HCT116 (cell line): ENCODE results near the gene PDE9A. TPM values are rescaled to one million over a fixed set of nuclear protein-coding genes. Genes with fewer than 3 reads are reported as not detected.
"Not testable (repeated sequence)": the region's sequence is repeated elsewhere in the genome, so short reads cannot be mapped to it uniquely, and the experiment has no call there.

Experiments
- ATAC-seq: fragments of 200-7000 bp; cut with Tn5 transposase; 2 replicates; pipeline ENCODE4 v1.9.1; 2020; ENCODE audit warnings: mild to moderate bottlenecking, moderate library complexity
- BruUV-seq: library from RNA; stranded (reverse); fragments of 400-500 nt; replicated peaks from 2 replicates; lab custom pipeline; 2021; lab: Mats Ljungman, UMichigan
- CTCF ChIA-PET: fragments of 300-600 bp; sonication (Branson Sonifier 250); formaldehyde crosslinking; loops from one replicate; lab custom pipeline; 2021; ENCODE audit warnings: antibody characterized with exemption; lab: Charles Lee
- POLR2A ChIA-PET: fragments of 300-600, 350-600 bp; sonication (Branson Sonifier 250); formaldehyde crosslinking; loops from one replicate; lab custom pipeline; 2021; ENCODE audit warnings: antibody characterized with exemption; lab: Charles Lee
- RAD21 ChIA-PET, 2 experiments: fragments of 300-600 bp; sonication (Branson Sonifier 250); formaldehyde crosslinking; loops; one replicate each; lab custom pipeline; 2023; ENCODE audit warnings: low total read pairs in 2 of 2; ENCODE audit not compliant: uncharacterized antibody in 2 of 2, unreplicated experiment in 2 of 2, low non-redundant PET in 1 of 2; lab: Charles Lee
- DNase-seq: peaks from one replicate; pipeline ENCODE4 v3.0.0-alpha.2; 2010; ENCODE audit warnings: low read depth, low spot score
- H2AFZ ChIP-seq: fragments of 200-600 bp; shearing (Covaris generic), sonication (generic); 2 replicates; pipeline ENCODE4 v1.6.1; 2017; ENCODE audit warnings: low read depth, mixed run types, mixed read lengths, antibody characterized with exemption, low read length; ENCODE audit not compliant: poor library complexity, severe bottlenecking
- H3K27ac ChIP-seq: 2 replicates; pipeline ENCODE4 v1.5.1; 2012; ENCODE audit warnings: low read depth, low read length
- H3K27me3 ChIP-seq: fragments of 200-600 bp; sonication (generic); 2 replicates; pipeline ENCODE4 v1.6.1; 2016; ENCODE audit warnings: mixed run types, low read length, mixed read lengths; ENCODE audit not compliant: insufficient read depth
- H3K36me3 ChIP-seq, 2 experiments: fragments of 200-500 bp in 1 of 2; fragments of 200-600 bp in 1 of 2; sonication (Bioruptor generic) in 1 of 2; sonication (generic) in 1 of 2; 2 replicates each; pipeline versions ENCODE4 v1.5.1 to v1.6.1; 2014 to 2016; ENCODE audit warnings: low read length in 2 of 2, inconsistent platforms in 1 of 2, mixed read lengths in 1 of 2, mixed run types in 1 of 2; ENCODE audit not compliant: insufficient read depth in 2 of 2, control insufficient read depth in 1 of 2
- H3K4me1 ChIP-seq, 2 experiments: fragments of 200-600 bp in 1 of 2; sonication (generic) in 1 of 2; 2 replicates each; pipeline versions ENCODE4 v1.5.1 to v1.6.1; 2012 to 2017; ENCODE audit warnings: low read length in 2 of 2, inconsistent platforms in 1 of 2, mild to moderate bottlenecking in 1 of 2, mixed read lengths in 1 of 2, mixed run types in 1 of 2, moderate library complexity in 1 of 2; ENCODE audit not compliant: insufficient read depth in 2 of 2, control insufficient read depth in 1 of 2
- H3K4me2 ChIP-seq: fragments of 200-600 bp; sonication (generic); 2 replicates; pipeline ENCODE4 v1.6.1; 2017; ENCODE audit warnings: mixed run types, low read length, mixed read lengths
- H3K4me3 ChIP-seq, 2 experiments: fragments of 200-600 bp in 1 of 2; sonication (generic) in 1 of 2; replicated peaks in 1 of 2; 2 replicates each; pipeline ENCODE4 v1.5.1; 2011 to 2016; ENCODE audit warnings: low read length in 2 of 2, control low read depth in 1 of 2, low read depth in 1 of 2, mild to moderate bottlenecking in 1 of 2, mixed read lengths in 1 of 2, mixed run types in 1 of 2
- H3K79me2 ChIP-seq: fragments of 200-600 bp; sonication (generic); 2 replicates; pipeline ENCODE4 v1.6.1; 2017; ENCODE audit warnings: mild to moderate bottlenecking, mixed run types, low read length, moderate library complexity, mixed read lengths; ENCODE audit not compliant: insufficient read depth
- H3K9ac ChIP-seq: fragments of 200-600 bp; sonication (generic); 2 replicates; pipeline ENCODE4 v1.6.1; 2016; ENCODE audit warnings: low read length, mixed read lengths
- H3K9me2 ChIP-seq: fragments of 200-600 bp; sonication (generic), shearing (Covaris generic); 2 replicates; pipeline ENCODE4 v1.6.1; 2017; ENCODE audit warnings: mixed run types, mild to moderate bottlenecking, moderate library complexity; ENCODE audit not compliant: insufficient read depth
- H3K9me3 ChIP-seq, 2 experiments: fragments of 200-500 bp in 1 of 2; fragments of 200-600 bp in 1 of 2; sonication (Bioruptor generic) in 1 of 2; sonication (generic) in 1 of 2; 2 replicates each; pipeline ENCODE4 v1.6.1; 2014 to 2017; ENCODE audit warnings: low read length in 2 of 2, mixed read lengths in 2 of 2, inconsistent platforms in 1 of 2, low read depth in 1 of 2, mild to moderate bottlenecking in 1 of 2, mixed run types in 1 of 2, moderate library complexity in 1 of 2; ENCODE audit not compliant: control insufficient read depth in 1 of 2, insufficient read depth in 1 of 2
- H4K20me1 ChIP-seq: fragments of 200-600 bp; sonication (generic), shearing (Covaris generic); 2 replicates; pipeline ENCODE4 v1.6.1; 2017; ENCODE audit warnings: mixed run types, mild to moderate bottlenecking, moderate library complexity; ENCODE audit not compliant: insufficient read depth
- CBX3 ChIP-seq: IDR thresholded peaks from 2 replicates; pipeline ENCODE4 v1.6.1; 2012; ENCODE audit warnings: low read depth
- CEBPB ChIP-seq: IDR thresholded peaks from 2 replicates; pipeline ENCODE4 v1.6.1; 2012; ENCODE audit warnings: low read depth
- ELF1 ChIP-seq: IDR thresholded peaks from 2 replicates; pipeline ENCODE4 v1.6.1; 2012; ENCODE audit warnings: low read depth, borderline replicate concordance
- FOSL1 ChIP-seq: IDR thresholded peaks from 2 replicates; pipeline ENCODE4 v1.6.1; 2012; ENCODE audit warnings: low read depth
- JUND ChIP-seq: IDR thresholded peaks from 2 replicates; pipeline ENCODE4 v1.6.1; 2012
- RAD21 ChIP-seq: IDR thresholded peaks from 2 replicates; pipeline ENCODE4 v1.6.1; 2012; ENCODE audit warnings: low read depth, mild to moderate bottlenecking
- SP1 ChIP-seq: IDR thresholded peaks from 2 replicates; pipeline ENCODE4 v1.6.1; 2012; ENCODE audit warnings: low read depth
- SRF ChIP-seq: IDR thresholded peaks from 2 replicates; pipeline ENCODE4 v1.6.1; 2012; ENCODE audit warnings: low read depth
- TCF7L2 ChIP-seq: IDR thresholded peaks from 2 replicates; pipeline ENCODE4 v1.7.0; 2011; ENCODE audit warnings: borderline replicate concordance, inconsistent platforms; ENCODE audit not compliant: insufficient read depth, insufficient read length; ENCODE audit errors: extremely low read depth
- YY1 ChIP-seq: IDR thresholded peaks from 2 replicates; pipeline ENCODE4 v1.6.1; 2011; ENCODE audit warnings: low read length, low read depth, moderate library complexity, mild to moderate bottlenecking; ENCODE audit not compliant: insufficient replicate concordance; ENCODE audit errors: extremely low read depth
- intact Hi-C: fragments of 100-400 bp; cut with micrococcal nuclease; formaldehyde crosslinking; loops from 2 replicates; pipeline ENCODE4 v1.10.0; 2022
- total RNA-seq: library from RNA; stranded (reverse); gene quantifications from one replicate; pipeline ENCODE4 v1.2.1, GENCODE V29; 2021; ENCODE audit not compliant: unreplicated experiment
- TF ChIP-seq, protein P1 (sequence below): IDR thresholded peaks from 2 replicates; pipeline ENCODE4 v1.6.1; 2012
- TF ChIP-seq, protein P2 (sequence below), 3 experiments: fragments of 200-600 bp in 1 of 3; sonication (generic) in 1 of 3; IDR thresholded peaks in 2 of 3; conservative IDR thresholded peaks in 1 of 3; 2 replicates each; pipeline ENCODE4 v1.5.1; 2012 to 2017; ENCODE audit warnings: low read depth in 2 of 3, low read length in 2 of 3, antibody characterized with exemption in 1 of 3, borderline replicate concordance in 1 of 3, control low read depth in 1 of 3, mild to moderate bottlenecking in 1 of 3, mixed read lengths in 1 of 3, mixed run types in 1 of 3, moderate library complexity in 1 of 3; ENCODE audit not compliant: insufficient read depth in 1 of 3

The PDE9A gene
- total RNA-seq, 1 experiment from 2014 or later, result 31.4 TPM

DNA sequence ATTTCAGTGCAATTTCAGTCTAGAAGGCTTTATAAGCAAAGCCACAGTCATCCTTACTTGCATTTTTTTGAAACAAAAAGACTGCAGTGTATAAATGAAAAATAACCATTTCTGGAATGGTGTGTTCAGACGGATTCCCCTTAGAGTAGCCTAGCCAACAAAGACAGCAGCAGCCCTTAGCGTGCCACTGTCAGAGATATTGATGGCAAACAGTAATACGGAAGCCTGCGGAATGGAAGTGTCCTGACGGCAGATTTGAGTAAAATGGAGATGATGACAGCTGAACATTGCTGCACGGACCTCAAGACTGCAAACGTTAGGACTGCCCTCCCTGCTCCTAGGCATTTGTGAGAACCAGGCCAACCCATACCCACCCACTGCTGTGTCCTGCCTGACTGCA, 54.7 kb downstream of the PDE9A start:
- intact Hi-C loops, result no loop called here
- ChIA-PET CTCF (no interaction called here), RAD21 (no interaction called here), POLR2A (no interaction called here)
- ATAC-seq (no peak), DNase-seq (no peak)
- Histone ChIP-seq H3K27ac (no peak overlapping the region), H3K4me3 (no peak overlapping the region), H2AFZ (no peak overlapping the region), H3K9me3 (no peaks in the 10 kb centered on the region), H3K27me3 (no peaks in the 10 kb centered on the region), H3K9ac (no peak overlapping the region), H3K4me2 (no peak overlapping the region), H3K36me3 (no peaks in the 10 kb centered on the region), H3K79me2 (no peaks in the 10 kb centered on the region), H3K4me1 (no peaks in the 10 kb centered on the region), H4K20me1 (no peaks in the 10 kb centered on the region), H3K9me2 (no peaks in the 10 kb centered on the region)
- no TSS peak for BruUV-seq
- TF ChIP-seq, protein P1, sequence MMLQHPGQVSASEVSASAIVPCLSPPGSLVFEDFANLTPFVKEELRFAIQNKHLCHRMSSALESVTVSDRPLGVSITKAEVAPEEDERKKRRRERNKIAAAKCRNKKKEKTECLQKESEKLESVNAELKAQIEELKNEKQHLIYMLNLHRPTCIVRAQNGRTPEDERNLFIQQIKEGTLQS, result no peak
- TF ChIP-seq, protein P2, sequence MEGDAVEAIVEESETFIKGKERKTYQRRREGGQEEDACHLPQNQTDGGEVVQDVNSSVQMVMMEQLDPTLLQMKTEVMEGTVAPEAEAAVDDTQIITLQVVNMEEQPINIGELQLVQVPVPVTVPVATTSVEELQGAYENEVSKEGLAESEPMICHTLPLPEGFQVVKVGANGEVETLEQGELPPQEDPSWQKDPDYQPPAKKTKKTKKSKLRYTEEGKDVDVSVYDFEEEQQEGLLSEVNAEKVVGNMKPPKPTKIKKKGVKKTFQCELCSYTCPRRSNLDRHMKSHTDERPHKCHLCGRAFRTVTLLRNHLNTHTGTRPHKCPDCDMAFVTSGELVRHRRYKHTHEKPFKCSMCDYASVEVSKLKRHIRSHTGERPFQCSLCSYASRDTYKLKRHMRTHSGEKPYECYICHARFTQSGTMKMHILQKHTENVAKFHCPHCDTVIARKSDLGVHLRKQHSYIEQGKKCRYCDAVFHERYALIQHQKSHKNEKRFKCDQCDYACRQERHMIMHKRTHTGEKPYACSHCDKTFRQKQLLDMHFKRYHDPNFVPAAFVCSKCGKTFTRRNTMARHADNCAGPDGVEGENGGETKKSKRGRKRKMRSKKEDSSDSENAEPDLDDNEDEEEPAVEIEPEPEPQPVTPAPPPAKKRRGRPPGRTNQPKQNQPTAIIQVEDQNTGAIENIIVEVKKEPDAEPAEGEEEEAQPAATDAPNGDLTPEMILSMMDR (IDR thresholded peaks at IDR 0.05 in 2 of 3, conservative IDR thresholded peaks at IDR 0.05 in 1 of 3; ENCODE audit: borderline replicate concordance in 1 of 3, insufficient read depth in 1 of 3, low read depth in 2 of 3, low read length in 2 of 3), result no peak
- TF ChIP-seq JUND (no peak), CEBPB (no peak), ELF1 (no peak), FOSL1 (no peak), CBX3 (no peak), YY1 (no peak), TCF7L2 (no peak), SP1 (no peak), SRF (no peak), RAD21 (no peak)

DNA sequence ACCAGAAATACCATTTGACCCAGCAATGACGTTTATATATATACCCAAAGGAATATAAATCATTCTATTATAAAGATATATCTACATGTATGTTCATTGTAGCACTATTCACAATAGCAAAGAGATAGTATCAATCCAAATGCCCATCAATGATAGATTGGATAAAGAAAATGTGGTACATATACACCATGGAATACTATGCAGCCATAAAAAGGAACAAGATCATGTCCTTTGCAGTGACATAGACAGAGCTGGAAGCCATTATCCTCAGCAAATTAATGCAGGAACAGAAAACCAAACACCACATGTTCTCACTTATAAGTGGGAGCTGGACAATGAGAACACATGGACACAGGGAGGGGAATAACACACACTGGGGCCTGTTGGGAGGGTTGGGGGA, 55.5 kb downstream of the PDE9A start:
- H4K20me1 ChIP-seq, H3K9me2 ChIP-seq, RAD21 ChIA-PET, BruUV-seq, H3K9me3 ChIP-seq, DNase-seq, H3K79me2 ChIP-seq, H3K27me3 ChIP-seq, H3K9ac ChIP-seq, POLR2A ChIA-PET, H3K4me2 ChIP-seq, H3K27ac ChIP-seq, H3K36me3 ChIP-seq, H3K4me3 ChIP-seq, ATAC-seq, H3K4me1 ChIP-seq, H2AFZ ChIP-seq, CTCF ChIA-PET, intact Hi-C loops: not testable (repeated sequence)
